ENCODE measurements around the gene METTL8. TPM values are rescaled to one million over a fixed set of nuclear protein-coding genes. Genes with fewer than 3 reads are reported as not detected.

The METTL8 gene
- polyA plus RNA-seq, 3 donors = 3.3 to 9.8 (median 6.9) TPM

- H3K36me3 ChIP-seq (replicated peaks in 1 of 2; ENCODE audit: control insufficient read depth in 1 of 2, insufficient read depth in 2 of 2, low read length in 2 of 2) = no peaks in the 10 kb centered on the region
- no peak overlapping the region for H3K4me3 Mint-ChIP-seq
- peaks cover 1 to 4% of the 10 kb centered on the region in 2 donors for H3K36me3 Mint-ChIP-seq
- no peak overlapping the region for H3K4me2 ChIP-seq (replicated peaks; ENCODE audit: extremely low read depth, low read length, poor library complexity, severe bottlenecking)
- peaks cover 0 to 2% (median 0%) of the 10 kb centered on the region in 3 donors for H3K27me3 Mint-ChIP-seq (ENCODE audit: low read depth in 3 of 3)
- intact Hi-C loops (cut with micrococcal nuclease) = no loop called here
- peaks cover 10% of the 10 kb centered on the region in 2 donors for H3K9me3 ChIP-seq (replicated peaks in 1 of 2; ENCODE audit: control insufficient read depth in 1 of 2, insufficient read depth in 1 of 2, low read length in 2 of 2)
- DNase-seq = no peak
- H3K27me3 ChIP-seq (ENCODE audit: control insufficient read depth in 2 of 2, insufficient read depth in 2 of 2, low read length in 2 of 2) = no peaks in the 10 kb centered on the region
- no CpG with 5 or more reads among the region's 2 CpGs for WGBS (ENCODE audit: insufficient coverage)
- H3K27ac Mint-ChIP-seq = no peak overlapping the region
- H3K9ac ChIP-seq (ENCODE audit: insufficient read depth, low read length, poor library complexity, severe bottlenecking) = no peak overlapping the region
- peaks cover 13 to 22% (median 16%) of the 10 kb centered on the region in 7 donors for H3K9me3 Mint-ChIP-seq
- no peaks in the 10 kb centered on the region for H4K20me1 ChIP-seq (ENCODE audit: insufficient read depth, low read length)
- no peaks in the 10 kb centered on the region for H3K4me1 ChIP-seq (ENCODE audit: control insufficient read depth in 1 of 2, insufficient read depth in 2 of 2, low read length in 2 of 2)
- H3K4me1 Mint-ChIP-seq = no peaks in the 10 kb centered on the region
- no peak overlapping the region for H3K4me3 ChIP-seq (replicated peaks in 1 of 3; ENCODE audit: low read depth in 2 of 3, low read length in 3 of 3)
- no peak overlapping the region for H3K27ac ChIP-seq (ENCODE audit: low read depth in 1 of 2, low read length in 2 of 2)
- no peaks in the 10 kb centered on the region for H3K79me2 ChIP-seq (ENCODE audit: insufficient read depth, low read length)
- H2AFZ ChIP-seq (ENCODE audit: insufficient read depth, low read depth, low read length, poor library complexity, severe bottlenecking) = no peak overlapping the region
- no peak for TF ChIP-seq CTCF (IDR thresholded peaks at IDR 0.05)
These were observed 66.1 kb downstream of the METTL8 start for GRCh38 chr2:171367692-171368091.

- no peaks in the 10 kb centered on the region for H3K4me1 Mint-ChIP-seq
- Histone ChIP-seq H3K27me3 (ENCODE audit: control insufficient read depth in 2 of 2, insufficient read depth in 2 of 2, low read length in 2 of 2) (no peaks in the 10 kb centered on the region), H3K9ac (ENCODE audit: insufficient read depth, low read length, poor library complexity, severe bottlenecking) (no peak overlapping the region), H3K27ac (ENCODE audit: low read depth in 1 of 2, low read length in 2 of 2) (no peak overlapping the region), H3K36me3 (replicated peaks in 1 of 2; ENCODE audit: control insufficient read depth in 1 of 2, insufficient read depth in 2 of 2, low read length in 2 of 2) (no peaks in the 10 kb centered on the region), H3K4me1 (ENCODE audit: control insufficient read depth in 1 of 2, insufficient read depth in 2 of 2, low read length in 2 of 2) (no peaks in the 10 kb centered on the region), H3K79me2 (ENCODE audit: insufficient read depth, low read length) (no peaks in the 10 kb centered on the region), H2AFZ (ENCODE audit: insufficient read depth, low read depth, low read length, poor library complexity, severe bottlenecking) (no peak overlapping the region), H4K20me1 (ENCODE audit: insufficient read depth, low read length) (no peaks in the 10 kb centered on the region), H3K9me3 (replicated peaks in 1 of 2; ENCODE audit: control insufficient read depth in 1 of 2, insufficient read depth in 1 of 2, low read length in 2 of 2) (peaks cover 10% of the 10 kb centered on the region in 2 donors), H3K4me2 (replicated peaks; ENCODE audit: extremely low read depth, low read length, poor library complexity, severe bottlenecking) (no peak overlapping the region), H3K4me3 (replicated peaks in 1 of 3; ENCODE audit: low read depth in 2 of 3, low read length in 3 of 3) (no peak overlapping the region)
- no peak overlapping the region for H3K4me3 Mint-ChIP-seq
- intact Hi-C loops (cut with micrococcal nuclease) = no loop called here
- TF ChIP-seq CTCF (IDR thresholded peaks at IDR 0.05) = no peak
- H3K36me3 Mint-ChIP-seq = peaks cover 1 to 4% of the 10 kb centered on the region in 2 donors
- H3K9me3 Mint-ChIP-seq = peaks cover 13 to 22% (median 16%) of the 10 kb centered on the region in 7 donors
- no peak for DNase-seq
- no peak overlapping the region for H3K27ac Mint-ChIP-seq
- WGBS (ENCODE audit: insufficient coverage) = 100% methylated on average over 1 of the region's 1 CpG
- H3K27me3 Mint-ChIP-seq (ENCODE audit: low read depth in 3 of 3) = peaks cover 0 to 2% (median 0%) of the 10 kb centered on the region in 3 donors
These were observed 68.0 kb downstream of the METTL8 start for GRCh38 chr2:171365778-171366177.

Measured in CD14-positive monocyte (primary cell).